ENCODE results near the gene INPP5E.

Gene INPP5E

GRCh38 chr9:136380381-136380780 is 59.3 kb downstream of the INPP5E start:
- Histone ChIP-seq H3K4me1 (ENCODE audit: low read length) (no peaks in the 10 kb centered on the region), H3F3A (ENCODE audit: insufficient read depth, low read length) (no peaks in the 10 kb centered on the region), H3K79me2 (ENCODE audit: low read length) (no peaks in the 10 kb centered on the region), H4K20me1 (ENCODE audit: insufficient read depth, low read length) (no peaks in the 10 kb centered on the region), H3K4me3 (ENCODE audit: low read length) (no peak overlapping the region), H3K9me2 (replicated peaks; ENCODE audit: insufficient read depth, low read length) (no peaks in the 10 kb centered on the region), H3K27me3 (replicated peaks; ENCODE audit: insufficient read depth, low read length) (no peaks in the 10 kb centered on the region), H3K9ac (ENCODE audit: low read length) (no peak overlapping the region), H3K9me3 (replicated peaks; ENCODE audit: insufficient read depth, low read length) (no peaks in the 10 kb centered on the region), H3K4me2 (ENCODE audit: low read depth, low read length) (no peak overlapping the region), H3K27ac (ENCODE audit: low read length) (no peak overlapping the region), H3K36me3 (replicated peaks; ENCODE audit: insufficient read depth, low read length) (no peaks in the 10 kb centered on the region), H2AFZ (ENCODE audit: low read length) (no peak overlapping the region)
- DNase-seq: no peak
- TF ChIP-seq CTCF (IDR thresholded peaks at IDR 0.05; ENCODE audit: low read length) (no peak), EZH2phosphoT487 (IDR thresholded peaks at IDR 0.05; ENCODE audit: low read length) (no peak), EZH2 (optimal IDR thresholded peaks at IDR 0.05; ENCODE audit: low read depth, low read length) (no peak)

DNA sequence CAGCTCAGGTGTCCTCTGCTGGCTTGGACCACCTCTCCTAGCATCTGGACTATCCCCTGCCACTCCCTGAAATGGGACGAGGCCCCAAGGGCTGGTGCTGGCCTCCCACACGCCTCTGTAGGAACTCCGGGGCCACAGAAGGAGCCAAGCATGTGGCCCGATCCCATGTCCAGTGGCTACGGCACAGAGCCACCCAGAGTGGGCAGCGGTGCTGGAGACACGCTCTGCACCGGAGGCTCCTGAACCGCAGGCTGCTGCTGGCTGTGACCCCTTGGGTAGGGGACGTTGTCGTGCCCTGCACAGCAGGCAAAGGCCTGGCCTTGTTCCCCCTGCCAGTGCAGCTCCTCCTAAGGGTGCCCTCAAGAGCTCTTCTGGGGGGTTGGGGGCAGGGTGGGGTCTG is 59.8 kb downstream of the INPP5E start:
- Histone ChIP-seq H4K20me1 (ENCODE audit: insufficient read depth, low read length) (no peaks in the 10 kb centered on the region), H3K36me3 (replicated peaks; ENCODE audit: insufficient read depth, low read length) (no peaks in the 10 kb centered on the region), H3K4me2 (ENCODE audit: low read depth, low read length) (no peak overlapping the region), H2AFZ (ENCODE audit: low read length) (no peak overlapping the region), H3K9ac (ENCODE audit: low read length) (no peak overlapping the region), H3K79me2 (ENCODE audit: low read length) (no peaks in the 10 kb centered on the region), H3F3A (ENCODE audit: insufficient read depth, low read length) (no peaks in the 10 kb centered on the region), H3K4me3 (ENCODE audit: low read length) (no peak overlapping the region), H3K27me3 (replicated peaks; ENCODE audit: insufficient read depth, low read length) (no peaks in the 10 kb centered on the region), H3K9me3 (replicated peaks; ENCODE audit: insufficient read depth, low read length) (no peaks in the 10 kb centered on the region), H3K9me2 (replicated peaks; ENCODE audit: insufficient read depth, low read length) (no peaks in the 10 kb centered on the region), H3K4me1 (ENCODE audit: low read length) (no peaks in the 10 kb centered on the region), H3K27ac (ENCODE audit: low read length) (no peak overlapping the region)
- no peak for DNase-seq
- TF ChIP-seq EZH2phosphoT487 (IDR thresholded peaks at IDR 0.05; ENCODE audit: low read length) (no peak), CTCF (IDR thresholded peaks at IDR 0.05; ENCODE audit: low read length) (no peak)

DNA sequence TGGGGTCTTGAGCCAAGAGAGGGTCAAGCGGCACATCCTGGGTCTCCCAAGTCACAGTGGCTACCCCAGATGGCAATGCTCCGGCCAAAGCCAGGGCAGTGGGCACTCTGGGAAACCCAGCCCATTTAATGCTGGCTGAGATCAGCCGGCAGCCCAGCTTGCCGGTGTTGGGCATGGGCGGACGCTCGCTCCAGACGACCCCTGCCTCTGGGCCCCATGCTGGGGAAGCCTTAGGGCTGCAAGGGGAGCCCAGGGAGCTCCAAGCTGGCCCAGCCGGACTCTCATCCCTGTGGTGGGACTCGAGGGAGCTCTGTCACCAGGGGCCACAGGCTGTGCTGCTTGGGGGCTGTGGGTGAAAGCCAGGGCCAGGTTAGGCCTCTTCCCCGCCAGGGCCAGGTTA is 60.2 kb downstream of the INPP5E start:
- no peaks in the 10 kb centered on the region for H3K4me1 ChIP-seq (ENCODE audit: low read length)
- DNase-seq: no peak
- no peaks in the 10 kb centered on the region for H3F3A ChIP-seq (ENCODE audit: insufficient read depth, low read length)
- no peak overlapping the region for H3K9ac ChIP-seq (ENCODE audit: low read length)
- H3K4me3 ChIP-seq (ENCODE audit: low read length): no peak overlapping the region
- no peaks in the 10 kb centered on the region for H3K27me3 ChIP-seq (replicated peaks; ENCODE audit: insufficient read depth, low read length)
- H3K9me2 ChIP-seq (replicated peaks; ENCODE audit: insufficient read depth, low read length): no peaks in the 10 kb centered on the region
- no peak overlapping the region for H3K27ac ChIP-seq (ENCODE audit: low read length)
- no peaks in the 10 kb centered on the region for H3K36me3 ChIP-seq (replicated peaks; ENCODE audit: insufficient read depth, low read length)
- no peak overlapping the region for H2AFZ ChIP-seq (ENCODE audit: low read length)
- TF ChIP-seq EZH2phosphoT487 (IDR thresholded peaks at IDR 0.05; ENCODE audit: low read length): no peak
- TF ChIP-seq EZH2 (optimal IDR thresholded peaks at IDR 0.05; ENCODE audit: low read depth, low read length): no peak
- no peak for TF ChIP-seq CTCF (IDR thresholded peaks at IDR 0.05; ENCODE audit: low read length)
- H3K79me2 ChIP-seq (ENCODE audit: low read length): no peaks in the 10 kb centered on the region
- H3K9me3 ChIP-seq (replicated peaks; ENCODE audit: insufficient read depth, low read length): no peaks in the 10 kb centered on the region
- H3K4me2 ChIP-seq (ENCODE audit: low read depth, low read length): no peak overlapping the region
- H4K20me1 ChIP-seq (ENCODE audit: insufficient read depth, low read length): no peaks in the 10 kb centered on the region

DNA sequence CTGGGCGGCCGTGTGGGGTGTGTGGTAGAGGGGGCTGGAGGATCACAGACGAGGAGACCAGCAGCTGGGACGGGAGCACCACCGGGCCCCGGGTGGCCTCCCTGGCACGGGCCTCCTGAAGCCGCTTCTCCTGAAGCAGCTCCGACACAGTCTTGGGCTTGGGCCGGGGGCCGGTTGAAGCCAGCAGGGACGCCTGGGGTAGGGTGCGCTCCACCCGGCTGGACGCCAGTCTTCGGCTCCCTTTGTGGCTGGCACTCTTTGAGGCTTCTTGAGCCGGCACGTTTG is 60.7 kb downstream of the INPP5E start:
- no peak overlapping the region for H3K27ac ChIP-seq (ENCODE audit: low read length)
- no peaks in the 10 kb centered on the region for H3F3A ChIP-seq (ENCODE audit: insufficient read depth, low read length)
- TF ChIP-seq EZH2phosphoT487 (IDR thresholded peaks at IDR 0.05; ENCODE audit: low read length) (no peak), EZH2 (optimal IDR thresholded peaks at IDR 0.05; ENCODE audit: low read depth, low read length) (no peak), CTCF (IDR thresholded peaks at IDR 0.05; ENCODE audit: low read length) (no peak)
- H3K27me3 ChIP-seq (replicated peaks; ENCODE audit: insufficient read depth, low read length): no peaks in the 10 kb centered on the region
- no peaks in the 10 kb centered on the region for H3K79me2 ChIP-seq (ENCODE audit: low read length)
- no peak overlapping the region for H3K4me3 ChIP-seq (ENCODE audit: low read length)
- DNase-seq: no peak
- no peak overlapping the region for H3K9ac ChIP-seq (ENCODE audit: low read length)
- H4K20me1 ChIP-seq (ENCODE audit: insufficient read depth, low read length): no peaks in the 10 kb centered on the region
- no peak overlapping the region for H2AFZ ChIP-seq (ENCODE audit: low read length)
- no peaks in the 10 kb centered on the region for H3K4me1 ChIP-seq (ENCODE audit: low read length)
- H3K4me2 ChIP-seq (ENCODE audit: low read depth, low read length): no peak overlapping the region
- no peaks in the 10 kb centered on the region for H3K36me3 ChIP-seq (replicated peaks; ENCODE audit: insufficient read depth, low read length)
- H3K9me2 ChIP-seq (replicated peaks; ENCODE audit: insufficient read depth, low read length): no peaks in the 10 kb centered on the region
- no peaks in the 10 kb centered on the region for H3K9me3 ChIP-seq (replicated peaks; ENCODE audit: insufficient read depth, low read length)

All from MM.1S (cell line).